Epithelial cell of esophagus (primary cell): Measurements from ENCODE around the gene SSTR3.

Source experiments
- DNase-seq: peaks from one replicate; pipeline ENCODE4 v3.0.0; 2010; ENCODE audit warnings: low read depth
- H3K4me3 ChIP-seq: 2 replicates; pipeline ENCODE4 v1.5.1; 2011; ENCODE audit warnings: mild to moderate bottlenecking, low read length, control low read depth
- CTCF ChIP-seq: IDR thresholded peaks from 2 replicates; pipeline ENCODE4 v1.5.1; 2011; ENCODE audit warnings: low read depth, mild to moderate bottlenecking, low read length, control low read depth, inconsistent platforms; ENCODE audit not compliant: insufficient read depth; ENCODE audit errors: missing control alignments

SSTR3 gene

GRCh38 chr22:37212174-37212906, at the start of gene SSTR3:
SSTR3 (minus strand) TSS chr22:37212477; CDS start chr22:37207803, 4,674 bp downstream.
- no peak within 1 kb of the TSS for H3K4me3 ChIP-seq
- no peak for DNase-seq
- TF ChIP-seq CTCF, result no peak

- DNase-seq, result peak; percentile 60
- H3K4me3 ChIP-seq, result no peak overlapping the region
- TF ChIP-seq CTCF, result peak; percentile 92
These were observed 48.6 kb upstream of the SSTR3 start for GRCh38 chr22:37260901-37261336.

GRCh38 chr22:37260155-37260795, 48.0 kb upstream of the SSTR3 start:
- no peak for DNase-seq
- no peak overlapping the region for H3K4me3 ChIP-seq
- no peak for TF ChIP-seq CTCF

- H3K4me3 ChIP-seq, result no peak overlapping the region
These were observed 47.3 kb upstream of the SSTR3 start for GRCh38 chr22:37259540-37260029.

GRCh38 chr22:37258753-37259401, 46.6 kb upstream of the SSTR3 start:
- H3K4me3 ChIP-seq, result no peak overlapping the region
- no peak for DNase-seq
- no peak for TF ChIP-seq CTCF

More at GRCh38 chr22:37259540-37260029, 47.3 kb upstream of the SSTR3 start:
- DNase-seq, result peak; percentile 59
- peak; percentile 68 for TF ChIP-seq CTCF

GRCh38 chr22:37258005-37258752, 45.9 kb upstream of the SSTR3 start:
- DNase-seq, result no peak
- H3K4me3 ChIP-seq, result no peak overlapping the region
- no peak for TF ChIP-seq CTCF
